ENCODE results near the gene ADCY7. TPM values are rescaled to one million over a fixed set of nuclear protein-coding genes. Genes with fewer than 3 reads are reported as not detected.

The ADCY7 gene
- total RNA-seq, 1 experiment from 2014 or later: 4.0 TPM

- no peak overlapping the region for H2AK5ac ChIP-seq (ENCODE audit: insufficient read length, low read length)
- H3K9me3 ChIP-seq (ENCODE audit: control insufficient read depth, low read depth, low read length): no peaks in the 10 kb centered on the region
- no peaks in the 10 kb centered on the region for H3K27me3 ChIP-seq (ENCODE audit: insufficient read depth, low read length)
- H3K4me1 ChIP-seq (ENCODE audit: insufficient read depth, low read length): no peaks in the 10 kb centered on the region
- no peak overlapping the region for H3K27ac ChIP-seq (ENCODE audit: insufficient read length, low read depth, low read length)
- H2BK20ac ChIP-seq (ENCODE audit: low read depth, low read length, poor library complexity, severe bottlenecking): no peak overlapping the region
- no peak overlapping the region for H4K8ac ChIP-seq (replicated peaks; ENCODE audit: insufficient read length, low read depth, low read length)
- no peak overlapping the region for H2BK12ac ChIP-seq (ENCODE audit: insufficient read length, low read depth, low read length)
- H3K4me2 ChIP-seq (ENCODE audit: insufficient read depth, insufficient read length, low read length): no peak overlapping the region
- WGBS (ENCODE audit: extremely low coverage, insufficient read length, low lambda C conversion rate): no CpG with 5 or more reads among the region's 2 CpGs
- H2AFZ ChIP-seq (ENCODE audit: low read length): no peak overlapping the region
- H3K23me2 ChIP-seq (ENCODE audit: insufficient read length, low read depth, low read length, poor library complexity, severe bottlenecking): no peaks in the 10 kb centered on the region
- Mint-ChIP-seq H3K4me1 (no peaks in the 10 kb centered on the region), H3K27ac (no peak overlapping the region), H3K9me3 (peaks cover 6 to 8% of the 10 kb centered on the region in 2 experiments), H3K36me3 (ENCODE audit: insufficient read depth in 1 of 3, low read depth in 3 of 3) (peaks cover 46 to 62% (median 57%) of the 10 kb centered on the region in 3 experiments), H3K27me3 (ENCODE audit: low read depth) (no peaks in the 10 kb centered on the region), H3K4me3 (no peak overlapping the region)
- H3K79me2 ChIP-seq (ENCODE audit: insufficient read depth, low read length): no peaks in the 10 kb centered on the region
- H4K20me1 ChIP-seq (ENCODE audit: control insufficient read depth, insufficient read depth, insufficient read length): no peaks in the 10 kb centered on the region
- no peak for DNase-seq
- no peak overlapping the region for H3K9ac ChIP-seq (ENCODE audit: extremely low read depth, insufficient read length, low read length)
- H2BK120ac ChIP-seq (ENCODE audit: low read depth, low read length, poor library complexity, severe bottlenecking): no peak overlapping the region
- no peak for TF ChIP-seq CTCF (conservative IDR thresholded peaks at IDR 0.05)
- no peak overlapping the region for H3K14ac ChIP-seq (ENCODE audit: insufficient read depth, low read length)
- H4K91ac ChIP-seq (ENCODE audit: insufficient read length, low read depth, low read length): no peak overlapping the region
- H2BK15ac ChIP-seq (ENCODE audit: low read depth, low read length): no peak overlapping the region
- no peak overlapping the region for H4K5ac ChIP-seq (ENCODE audit: insufficient read length, low read depth, low read length)
- no peak overlapping the region for H3K23ac ChIP-seq (ENCODE audit: insufficient read length, low read depth, low read length)
- no peak overlapping the region for H3K4ac ChIP-seq (ENCODE audit: low read depth, low read length)
- H3K18ac ChIP-seq (ENCODE audit: insufficient read length, low read depth, low read length): no peak overlapping the region
- no peak overlapping the region for H3T11ph ChIP-seq (ENCODE audit: low read length)
- H3K56ac ChIP-seq (ENCODE audit: insufficient read length, low read depth, low read length): no peak overlapping the region
- no peaks in the 10 kb centered on the region for H3K79me1 ChIP-seq (ENCODE audit: insufficient read depth, low read depth, low read length, poor library complexity, severe bottlenecking)
- no peak overlapping the region for H2BK5ac ChIP-seq (ENCODE audit: insufficient read length, low read length)
These were observed 85.6 kb downstream of the ADCY7 start for GRCh38 chr16:50351952-50352351.

Data from H9 (cell line).